Subcutaneous adipose tissue (tissue), 4 donors: ENCODE data around the gene PDE6G. TPM values are rescaled to one million over a fixed set of nuclear protein-coding genes. Genes with fewer than 3 reads are reported as not detected.

Experiments
- CTCF ChIP-seq: fragments of 450-650 bp; IDR thresholded peaks from one replicate; pipeline ENCODE4 v1.5.1; 2016; ENCODE audit warnings: low read depth, mild to moderate bottlenecking, control low read depth, antibody characterized with exemption, moderate library complexity
- total RNA-seq, 4 donors: library from RNA; depleted of rRNA; stranded (reverse); fragments of >200 nt; gene quantifications; one replicate each; pipeline ENCODE4 v1.1.0, GENCODE V29; 2016

Gene PDE6G
- total RNA-seq, 4 donors from 2014 or later = 2.7 TPM; not detected in 3

GRCh38 chr17:81680150-81680549 lies 23.8 kb upstream of the PDE6G start:
- no peak for TF ChIP-seq CTCF

DNA sequence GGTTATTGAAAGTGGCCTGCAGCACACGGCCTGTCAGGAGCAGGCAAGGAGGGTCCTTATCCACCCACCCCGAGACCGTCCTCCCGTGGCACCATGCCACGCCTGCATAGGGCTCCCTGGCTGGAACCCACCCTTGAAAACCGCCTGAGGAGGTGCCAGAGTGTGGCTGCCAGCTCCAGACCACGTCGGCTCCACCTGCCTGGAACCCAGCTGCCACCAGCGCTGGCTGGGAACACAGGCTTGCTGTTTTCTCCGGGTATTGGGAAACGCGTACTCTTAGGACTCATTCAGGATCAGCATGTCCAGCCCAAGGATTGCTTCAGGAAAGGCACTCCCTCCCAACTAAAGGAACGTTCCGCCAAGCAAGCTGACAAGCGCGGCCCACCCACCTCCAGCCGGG lies 20.6 kb upstream of the PDE6G start:
- TF ChIP-seq CTCF = no peak

GRCh38 chr17:81673561-81674258 lies 17.4 kb upstream of the PDE6G start:
- no peak for TF ChIP-seq CTCF

DNA sequence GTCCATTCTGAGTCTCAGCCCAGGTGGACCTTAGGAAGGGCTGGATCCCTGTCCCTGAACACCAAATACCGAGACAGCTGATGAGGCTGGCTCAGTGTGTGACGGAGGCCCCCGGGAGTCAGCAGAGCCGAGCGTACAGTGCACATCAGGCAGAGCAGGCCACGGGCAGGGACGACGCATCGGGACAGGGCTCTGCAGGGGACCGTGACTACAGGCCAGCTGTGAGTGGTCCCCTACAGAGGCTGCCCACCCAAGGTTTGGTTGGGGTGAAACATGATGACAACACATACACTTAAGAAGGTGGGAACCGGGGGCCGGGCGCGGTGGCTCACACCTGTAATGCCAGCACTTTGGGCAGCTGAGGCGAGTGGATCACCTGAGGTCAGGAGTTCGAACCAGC lies 16.6 kb upstream of the PDE6G start:
- no peak for TF ChIP-seq CTCF

- TF ChIP-seq CTCF = no peak
These were observed 16.2 kb upstream of the PDE6G start for GRCh38 chr17:81672504-81672903.

- no peak for TF ChIP-seq CTCF
These were observed 11.4 kb upstream of the PDE6G start for GRCh38 chr17:81667754-81668153.

DNA sequence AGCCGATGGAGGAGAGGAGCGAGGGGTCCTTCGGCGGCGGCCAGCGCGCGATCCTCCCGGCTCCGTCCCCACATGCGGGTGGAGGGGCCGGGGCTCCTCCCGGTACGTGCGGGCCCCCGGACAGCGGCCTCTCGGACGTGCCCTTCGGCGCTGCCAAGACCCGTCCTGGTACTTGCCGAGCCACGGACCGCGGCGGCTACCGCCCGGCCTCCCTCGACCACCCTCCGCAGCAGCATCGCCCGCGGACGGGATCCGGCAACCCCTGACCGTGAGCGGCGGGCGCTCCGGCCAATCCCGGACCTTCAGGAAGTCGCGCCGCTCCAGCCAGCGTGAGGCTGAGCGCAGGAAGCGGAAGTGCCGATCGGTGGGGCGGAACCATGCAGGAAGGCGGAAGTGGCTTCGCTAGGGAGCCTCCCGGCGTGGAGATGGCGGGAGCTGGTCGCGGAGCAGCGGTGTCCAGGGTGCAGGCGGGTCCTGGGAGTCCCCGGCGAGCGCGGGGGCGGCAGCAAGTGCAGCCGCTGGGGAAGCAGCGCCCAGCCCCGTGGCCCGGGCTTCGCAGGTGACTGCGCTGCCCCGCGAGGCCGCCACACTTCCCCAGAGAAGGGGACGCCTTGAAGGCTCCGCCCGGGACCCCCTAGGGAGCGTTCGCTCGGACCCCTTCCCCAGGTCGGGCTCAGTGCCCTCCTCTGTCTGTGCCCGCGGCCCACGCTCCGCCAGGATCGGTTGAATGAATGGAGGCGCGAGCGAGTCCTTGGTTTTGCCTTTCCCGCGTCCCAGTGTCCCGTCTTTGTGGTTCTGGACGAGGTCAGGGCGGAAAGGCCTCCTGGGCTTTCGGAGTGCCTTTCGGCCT lies 10.2 kb upstream of the PDE6G start, which contains the start of the genes CCDC137 and OXLD1:
Gene CCDC137, plus strand, starts transcription at position 396 of the 850 bp plus-strand sequence. Its CDS starts 30 bp downstream, at position 426.
Gene OXLD1, minus strand, starts transcription at position 264 of the 850 bp plus-strand sequence. Its CDS starts 28 bp downstream, at position 236.
- no peak for TF ChIP-seq CTCF
